Gastroesophageal sphincter (tissue), 4 donors: ENCODE results near the gene VIM. TPM values are rescaled to one million over a fixed set of nuclear protein-coding genes. Genes with fewer than 3 reads are reported as not detected.

ENCODE experiments used
- ATAC-seq: fragments of 150-250 bp; one replicate; pipeline ENCODE4 v1.9.1; 2016; ENCODE audit warnings: mild to moderate bottlenecking, moderate library complexity
- H3K27ac ChIP-seq, 4 donors: fragments of 200-600 bp; sonication (generic) in 3 of 4; 1 replicate in 3 of 4; 2 replicates in 1 of 4; pipeline ENCODE4 v1.5.1; 2016 to 2019
- H3K27me3 ChIP-seq: fragments of 200-600 bp; sonication (generic); one replicate; pipeline ENCODE4 v1.5.1; 2019
- H3K36me3 ChIP-seq, 2 donors: fragments of 200-600 bp; sonication (generic); one replicate each; pipeline ENCODE4 v1.5.1; 2019; ENCODE audit warnings: control low read depth in 1 of 2
- H3K4me1 ChIP-seq, 3 donors: fragments of 200-600 bp; sonication (generic); 1 replicate in 2 of 3; 2 replicates in 1 of 3; pipeline ENCODE4 v1.5.1; 2016 to 2019; ENCODE audit warnings: control low read depth in 2 of 3
- H3K4me3 ChIP-seq, 2 donors: fragments of 200-600 bp; sonication (generic); one replicate each; pipeline ENCODE4 v1.5.1; 2019; ENCODE audit warnings: mild to moderate bottlenecking in 1 of 2, moderate library complexity in 1 of 2
- H3K9me3 ChIP-seq, 3 donors: fragments of 200-600 bp; sonication (generic); one replicate each; pipeline ENCODE4 v1.5.1; 2017 to 2019; ENCODE audit warnings: control low read depth in 2 of 3
- EP300 ChIP-seq: sonication (generic); formaldehyde crosslinking; IDR thresholded peaks from one replicate; pipeline ENCODE4 v1.6.1; 2017; ENCODE audit warnings: antibody characterized with exemption, mild to moderate bottlenecking
- POLR2A ChIP-seq, 2 donors: fragments of 450-650 bp; IDR thresholded peaks; one replicate each; pipeline ENCODE4 v1.6.1; 2017; ENCODE audit warnings: antibody characterized with exemption in 2 of 2, mild to moderate bottlenecking in 2 of 2, moderate library complexity in 1 of 2
- POLR2AphosphoS5 ChIP-seq: sonication (generic); formaldehyde crosslinking; IDR thresholded peaks from one replicate; pipeline ENCODE4 v1.6.1; 2017; ENCODE audit warnings: antibody characterized with exemption
- WGBS, 2 donors: methylation state at CpG; one replicate each; pipeline ENCODE4 v1.1.5; 2018; ENCODE audit warnings: low coverage in 1 of 2; 5-methylcytosine and 5-hydroxymethylcytosine counted together
- total RNA-seq, 4 donors: library from RNA; depleted of rRNA; stranded (reverse); fragments of >200 nt; gene quantifications; one replicate each; pipeline ENCODE4 v1.1.0, GENCODE V29; 2016
- TF ChIP-seq, protein P1 (sequence below), 4 experiments: fragments of 200-600 bp in 2 of 4; fragments of 450-650 bp in 2 of 4; sonication (generic) in 1 of 4; IDR thresholded peaks; one replicate each; pipeline ENCODE4 v1.5.1; 2017 to 2019; ENCODE audit warnings: antibody characterized with exemption in 4 of 4, mild to moderate bottlenecking in 2 of 4, moderate library complexity in 2 of 4

The VIM gene
- total RNA-seq, 4 donors from 2014 or later = 1,560 to 2,767 (median 2,026) TPM

DNA sequence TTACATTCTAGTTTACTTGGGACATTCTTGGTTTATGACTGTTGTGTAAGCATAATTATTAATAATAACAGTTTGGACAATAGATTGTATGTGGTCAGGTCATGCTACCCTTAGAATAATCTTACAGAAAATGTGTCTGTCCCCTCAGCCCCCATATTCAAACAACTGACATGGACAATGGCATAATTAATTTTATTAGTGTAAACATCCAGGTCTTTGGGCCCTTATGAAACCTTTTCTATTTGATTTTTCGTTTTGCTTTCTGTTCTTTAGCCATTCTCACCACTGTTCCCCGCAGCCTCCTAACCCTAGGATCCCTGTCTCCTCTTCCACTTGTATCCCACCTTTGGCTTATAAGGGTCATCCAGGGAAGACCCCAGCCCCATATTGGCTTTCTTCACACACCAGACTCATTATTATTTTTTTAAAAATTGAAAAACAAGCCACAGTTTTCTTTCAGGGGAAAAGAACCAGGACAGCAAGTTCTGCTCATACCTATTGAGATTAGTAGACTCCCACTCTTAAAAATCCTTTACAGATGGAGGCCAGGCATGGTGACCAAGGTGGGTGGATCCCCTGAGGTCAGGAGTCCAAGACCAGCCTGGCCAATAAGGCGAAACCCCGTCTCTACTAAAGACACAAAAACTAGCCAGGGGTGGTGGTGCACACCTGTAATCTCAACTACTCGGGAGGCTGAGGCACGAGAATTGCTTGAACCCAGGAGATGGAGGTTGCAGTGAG, 11.5 kb downstream of the VIM start:
- Histone ChIP-seq H3K27ac (peak overlapping the region in 3 of 4 donors; percentile 14 to 42 (median 19)), H3K27me3 (no peaks in the 10 kb centered on the region), H3K4me3 (no peak overlapping the region), H3K36me3 (peaks cover 12 to 42% of the 10 kb centered on the region in 2 donors), H3K9me3 (peaks cover 0 to 8% (median 0%) of the 10 kb centered on the region in 3 donors), H3K4me1 (peaks cover 6 to 26% (median 8%) of the 10 kb centered on the region in 3 donors)
- ATAC-seq = no peak
- TF ChIP-seq, protein P1, sequence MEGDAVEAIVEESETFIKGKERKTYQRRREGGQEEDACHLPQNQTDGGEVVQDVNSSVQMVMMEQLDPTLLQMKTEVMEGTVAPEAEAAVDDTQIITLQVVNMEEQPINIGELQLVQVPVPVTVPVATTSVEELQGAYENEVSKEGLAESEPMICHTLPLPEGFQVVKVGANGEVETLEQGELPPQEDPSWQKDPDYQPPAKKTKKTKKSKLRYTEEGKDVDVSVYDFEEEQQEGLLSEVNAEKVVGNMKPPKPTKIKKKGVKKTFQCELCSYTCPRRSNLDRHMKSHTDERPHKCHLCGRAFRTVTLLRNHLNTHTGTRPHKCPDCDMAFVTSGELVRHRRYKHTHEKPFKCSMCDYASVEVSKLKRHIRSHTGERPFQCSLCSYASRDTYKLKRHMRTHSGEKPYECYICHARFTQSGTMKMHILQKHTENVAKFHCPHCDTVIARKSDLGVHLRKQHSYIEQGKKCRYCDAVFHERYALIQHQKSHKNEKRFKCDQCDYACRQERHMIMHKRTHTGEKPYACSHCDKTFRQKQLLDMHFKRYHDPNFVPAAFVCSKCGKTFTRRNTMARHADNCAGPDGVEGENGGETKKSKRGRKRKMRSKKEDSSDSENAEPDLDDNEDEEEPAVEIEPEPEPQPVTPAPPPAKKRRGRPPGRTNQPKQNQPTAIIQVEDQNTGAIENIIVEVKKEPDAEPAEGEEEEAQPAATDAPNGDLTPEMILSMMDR (IDR thresholded peaks at IDR 0.05) = no peak
- TF ChIP-seq EP300 = no peak
- no peak for TF ChIP-seq POLR2AphosphoS5
- TF ChIP-seq POLR2A (IDR thresholded peaks at IDR 0.05) = no peak
- 40 to 72% methylated on average over 1 to 2 of the region's 6 CpGs for WGBS, 2 donors

DNA sequence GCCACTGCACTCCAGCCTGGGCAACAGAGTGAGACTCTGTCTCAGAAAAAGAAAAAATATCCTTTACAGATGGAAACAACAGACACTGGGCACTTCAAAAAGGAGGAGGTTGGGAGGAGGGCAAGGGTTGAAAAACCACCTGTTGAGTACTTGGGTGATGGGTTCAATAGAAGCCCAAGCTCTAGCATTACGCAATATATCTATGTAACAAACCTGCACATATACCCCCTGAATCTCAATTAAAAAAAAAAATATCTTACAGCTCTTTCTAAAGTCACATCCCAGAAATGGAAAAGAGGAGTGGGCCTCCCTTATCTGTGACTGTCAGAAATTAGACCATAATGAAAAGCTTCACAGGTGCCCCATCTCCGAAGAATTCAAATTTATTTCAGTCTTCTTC, 12.1 kb downstream of the VIM start:
- peaks cover 0 to 8% (median 0%) of the 10 kb centered on the region in 3 donors for H3K9me3 ChIP-seq
- WGBS, 2 donors = 88 to 89% methylated on average over 1 to 2 of the region's 2 CpGs
- peaks cover 4 to 20% (median 6%) of the 10 kb centered on the region in 3 donors for H3K4me1 ChIP-seq
- TF ChIP-seq EP300 (no peak), POLR2A (IDR thresholded peaks at IDR 0.05) (no peak), POLR2AphosphoS5 (no peak)
- TF ChIP-seq, protein P1 (IDR thresholded peaks at IDR 0.05) = no peak
- H3K27ac ChIP-seq = no peak overlapping the region
- no peak for ATAC-seq
- peaks cover 7 to 36% of the 10 kb centered on the region in 2 donors for H3K36me3 ChIP-seq
- no peak overlapping the region for H3K4me3 ChIP-seq
- H3K27me3 ChIP-seq = no peaks in the 10 kb centered on the region

DNA sequence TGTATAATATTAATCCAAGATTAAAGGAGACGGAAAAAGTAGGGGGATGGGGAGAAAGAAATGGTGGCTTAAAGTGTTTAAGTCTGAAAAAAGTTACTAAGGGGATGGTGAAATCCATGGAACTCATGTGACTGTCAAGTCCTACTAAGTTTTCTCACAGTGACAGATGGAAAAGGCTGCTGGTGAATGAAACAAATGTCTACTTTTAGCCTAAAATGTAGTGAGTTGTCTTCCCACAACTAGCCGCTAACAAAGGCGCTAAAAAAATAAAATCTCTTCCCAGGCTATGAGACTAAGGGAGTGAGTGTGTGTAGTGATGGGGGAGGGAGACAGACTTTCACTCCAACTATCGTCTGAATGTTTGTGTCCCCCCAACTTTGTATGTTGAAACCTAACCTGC, 12.6 kb downstream of the VIM start:
- peaks cover 2 to 31% of the 10 kb centered on the region in 2 donors for H3K36me3 ChIP-seq
- no peaks in the 10 kb centered on the region for H3K27me3 ChIP-seq
- peaks cover 0 to 8% (median 0%) of the 10 kb centered on the region in 3 donors for H3K9me3 ChIP-seq
- no peak overlapping the region for H3K4me3 ChIP-seq
- TF ChIP-seq, protein P1 (IDR thresholded peaks at IDR 0.05) = no peak
- TF ChIP-seq POLR2AphosphoS5 (no peak), EP300 (no peak), POLR2A (IDR thresholded peaks at IDR 0.05) (no peak)
- H3K27ac ChIP-seq = no peak overlapping the region
- peaks cover 0 to 15% (median 6%) of the 10 kb centered on the region in 3 donors for H3K4me1 ChIP-seq
- 70 to 89% methylated on average over 3 to 4 of the region's 4 CpGs for WGBS, 2 donors
- ATAC-seq = no peak

DNA sequence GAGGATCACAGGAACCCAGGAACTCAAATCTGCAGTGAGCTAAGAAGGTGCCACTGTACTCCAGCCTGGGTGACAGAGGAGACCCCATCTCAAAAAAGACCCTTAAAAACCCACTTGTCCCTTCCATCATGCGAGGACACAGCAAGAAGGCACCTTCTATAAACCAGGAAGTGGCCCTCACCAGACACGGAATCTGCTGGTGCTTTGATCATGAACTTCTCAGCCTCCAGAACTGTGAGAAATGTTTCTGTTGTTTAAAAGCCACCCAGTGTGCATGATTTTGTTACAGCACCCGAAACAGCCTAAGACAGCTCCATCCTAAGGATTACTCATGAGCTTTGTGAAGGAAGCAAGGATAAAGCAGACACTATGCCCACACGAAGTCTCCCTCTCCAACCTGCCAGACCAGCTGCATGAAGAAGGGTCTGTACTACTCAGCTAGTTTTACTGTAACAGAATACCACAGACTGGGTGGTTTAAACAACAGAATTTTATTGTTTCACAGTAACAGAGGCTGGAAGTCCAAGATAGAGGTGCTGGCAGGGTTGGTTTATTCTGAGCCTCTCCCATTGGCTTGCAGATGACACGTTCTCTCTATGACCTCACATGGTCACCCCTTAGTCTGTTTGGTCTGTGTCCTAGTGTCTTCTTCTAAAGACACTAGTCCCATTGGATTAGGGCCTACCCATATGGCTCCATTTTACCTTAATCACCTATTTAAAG, 13.7 kb downstream of the VIM start:
- Histone ChIP-seq H3K36me3 (peaks cover 0 to 20% of the 10 kb centered on the region in 2 donors), H3K4me1 (peaks cover 0 to 4% (median 0%) of the 10 kb centered on the region in 3 donors), H3K9me3 (peaks cover 0 to 8% (median 0%) of the 10 kb centered on the region in 3 donors), H3K4me3 (no peak overlapping the region), H3K27me3 (no peaks in the 10 kb centered on the region), H3K27ac (no peak overlapping the region)
- TF ChIP-seq POLR2AphosphoS5 (no peak), EP300 (no peak), POLR2A (IDR thresholded peaks at IDR 0.05) (no peak)
- TF ChIP-seq, protein P1 (IDR thresholded peaks at IDR 0.05) = no peak
- no peak for ATAC-seq
- 85 to 87% methylated on average over 4 to 5 of the region's 5 CpGs for WGBS, 2 donors
